Amygdala (tissue), 56 donors: ENCODE results near the gene PICK1.

Experiments used
- DNase-seq, 56 donors: peaks; one replicate each; lab custom pipeline; 2025; lab: John Stamatoyannopoulos, UW

Gene PICK1

GRCh38 chr22:38085056-38085455 lies 27.9 kb downstream of the PICK1 start:
- DNase-seq, result no peak

GRCh38 chr22:38085501-38085900 lies 28.3 kb downstream of the PICK1 start:
- DNase-seq, result no peak

GRCh38 chr22:38086001-38086845 lies 29.0 kb downstream of the PICK1 start:
- DNase-seq, result no peak

GRCh38 chr22:38086942-38087341 lies 29.7 kb downstream of the PICK1 start:
- DNase-seq, result no peak

- DNase-seq, result no peak
Observed at GRCh38 chr22:38087855-38088254, 30.7 kb downstream of the PICK1 start.

GRCh38 chr22:38088629-38089473 lies 31.6 kb downstream of the PICK1 start:
- peak in 1 of 56 donors; percentile 23 for DNase-seq

GRCh38 chr22:38089474-38089851 lies 32.3 kb downstream of the PICK1 start:
- no peak for DNase-seq

- DNase-seq, result no peak
Observed at GRCh38 chr22:38097058-38097457, 39.9 kb downstream of the PICK1 start.

GRCh38 chr22:38097557-38098409 lies 40.6 kb downstream of the PICK1 start:
- DNase-seq, result no peak

GRCh38 chr22:38098410-38099249 lies 41.4 kb downstream of the PICK1 start:
- no peak for DNase-seq

GRCh38 chr22:38103641-38104040 lies 46.4 kb downstream of the PICK1 start:
- DNase-seq, result no peak

- DNase-seq, result no peak
Observed at GRCh38 chr22:38104084-38104483, 46.9 kb downstream of the PICK1 start.

GRCh38 chr22:38106814-38107578 lies 49.8 kb downstream of the PICK1 start:
- DNase-seq, result peak in 1 of 56 donors; percentile 53

- no peak for DNase-seq
Observed at GRCh38 chr22:38107692-38108515, 50.7 kb downstream of the PICK1 start.

- no peak for DNase-seq
Observed at GRCh38 chr22:38108561-38109319, 51.5 kb downstream of the PICK1 start.

GRCh38 chr22:38109371-38110001 lies 52.3 kb downstream of the PICK1 start:
- DNase-seq, result no peak
